SK-N-MC (cell line): Measurements from ENCODE around the gene SLC7A11.

Source experiments
- EZH2 ChIP-seq: fragments of 200-600 bp; sonication (generic); IDR thresholded peaks from one replicate; pipeline ENCODE4 v1.6.1; 2017; ENCODE audit warnings: antibody characterized with exemption
- POLR2AphosphoS5 ChIP-seq: IDR thresholded peaks from 2 replicates; pipeline ENCODE4 v1.6.1; 2012; ENCODE audit warnings: mild to moderate bottlenecking, low read depth, low read length, borderline replicate concordance

DNA sequence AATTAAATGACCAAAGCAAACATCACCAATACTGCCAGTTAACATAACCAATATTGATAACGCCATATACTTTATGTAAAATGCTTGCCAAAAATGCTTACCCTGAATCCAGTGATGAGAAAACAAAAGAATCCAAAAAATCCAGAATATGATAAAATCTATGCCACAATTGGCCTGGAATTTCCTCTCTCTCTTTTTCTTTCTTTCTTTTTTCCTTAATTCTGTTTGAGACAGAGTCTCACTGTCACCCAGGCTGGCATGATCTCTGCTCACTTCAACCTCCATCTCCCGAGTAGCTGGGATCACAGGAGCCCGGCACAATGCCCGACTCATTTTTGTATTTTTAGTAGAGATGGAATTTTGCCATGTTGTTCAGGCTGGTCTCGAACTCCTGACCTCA, 9.8 kb upstream of the SLC7A11 start:
- TF ChIP-seq EZH2 (no peak), POLR2AphosphoS5 (no peak)
